Activated CD4-positive, alpha-beta T cell treated with anti-CD3 and anti-CD28 coated beads, Interleukin-2, amount 10 ng/mL, durations not matched to agents 7 days and 5 days (primary cell): ENCODE data around the gene AGK. TPM values are rescaled to one million over a fixed set of nuclear protein-coding genes. Genes with fewer than 3 reads are reported as not detected.

Experiments used
- CTCF ChIA-PET: fragments of 350-600 bp; sonication (Branson Sonifier 250); formaldehyde crosslinking; loops from one replicate; lab custom pipeline; 2021; ENCODE audit warnings: antibody characterized with exemption; lab: Charles Lee
- POLR2A ChIA-PET: fragments of 350-600 bp; sonication (Branson Sonifier 250); formaldehyde crosslinking; loops from one replicate; lab custom pipeline; 2021; ENCODE audit warnings: antibody characterized with exemption; lab: Charles Lee
- DNase-seq: peaks from one replicate; pipeline ENCODE4 v3.0.0-alpha.2; 2020
- H3K27ac Mint-ChIP-seq: one replicate; pipeline ENCODE4 v1.8.0; 2021; ENCODE audit warnings: mild to moderate bottlenecking, moderate library complexity, mixed read lengths
- H3K27me3 Mint-ChIP-seq: one replicate; pipeline ENCODE4 v1.8.0; 2021; ENCODE audit warnings: mixed read lengths
- H3K36me3 Mint-ChIP-seq: one replicate; pipeline ENCODE4 v1.8.0; 2021; ENCODE audit warnings: low read depth, mixed read lengths
- H3K4me1 Mint-ChIP-seq: one replicate; pipeline ENCODE4 v1.8.0; 2021; ENCODE audit warnings: mixed read lengths
- H3K4me3 Mint-ChIP-seq: one replicate; pipeline ENCODE4 v1.8.0; 2021; ENCODE audit warnings: mild to moderate bottlenecking, moderate library complexity, mixed read lengths
- H3K9me3 Mint-ChIP-seq: one replicate; pipeline ENCODE4 v1.8.0; 2021; ENCODE audit warnings: mixed read lengths
- total RNA-seq, 2 experiments: library from RNA; stranded (reverse); gene quantifications; one replicate each; pipeline ENCODE4 v1.2.3, GENCODE V29; 2021

AGK gene
- 10 to 100 TPM; 40.7 to 42.5 TPM for total RNA-seq

DNA sequence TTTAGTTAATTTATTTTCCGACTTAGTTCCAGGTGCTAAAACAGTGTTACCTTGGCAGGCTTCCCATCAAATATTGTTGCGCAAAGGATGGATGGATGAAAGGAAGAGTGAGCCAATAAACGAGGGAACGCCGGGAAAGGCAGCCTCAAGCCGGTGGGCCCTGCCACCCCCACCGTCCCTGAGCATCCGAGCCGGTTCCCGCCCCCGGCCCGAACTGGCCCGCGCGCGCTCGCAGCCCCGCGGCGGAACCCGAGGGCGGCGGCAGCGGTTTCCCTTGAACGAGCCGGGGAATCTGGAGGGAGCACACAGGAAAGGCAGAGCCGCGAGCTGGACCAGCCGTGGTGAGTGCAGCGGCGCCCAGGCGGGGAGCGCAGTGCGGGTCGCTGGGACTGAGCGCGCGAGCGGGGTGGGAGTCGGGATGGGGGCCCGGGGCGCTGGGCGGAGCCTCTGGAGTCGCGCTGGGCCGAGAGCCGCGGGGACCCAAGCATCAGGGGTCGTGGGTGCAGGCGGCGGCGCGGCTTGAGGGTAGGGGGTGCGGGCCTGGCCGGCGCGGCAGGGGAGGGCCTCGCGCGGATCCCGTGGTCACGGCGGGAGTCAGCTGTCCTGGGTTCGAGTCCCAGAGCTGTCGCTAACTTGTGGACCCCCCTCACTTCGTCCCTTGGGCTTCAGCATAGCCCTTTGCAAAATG is at the start of gene AGK:
TSS of gene AGK (plus strand) at position 317 of the 688 bp plus-strand sequence. CDS start 4,057 bp downstream, outside the sequence.
- H3K9me3 Mint-ChIP-seq, result no peaks in the 10 kb centered on the region
- DNase-seq, result peak; percentile 81
- peak within 1 kb of the TSS; percentile 94 for H3K27ac Mint-ChIP-seq
- peaks cover 36% of the 10 kb centered on the region for H3K4me1 Mint-ChIP-seq
- ChIA-PET POLR2A (no interaction called here), CTCF (interaction anchor here (1.2 to 2.0 kb wide), 2 partner anchors 8 to 10 kb away, joined by 4 to 7 read pairs; no protein-coding TSS in a partner anchor)
- H3K36me3 Mint-ChIP-seq, result peaks cover 28% of the 10 kb centered on the region
- peak within 1 kb of the TSS; percentile 90 for H3K4me3 Mint-ChIP-seq
- no peaks in the 10 kb centered on the region for H3K27me3 Mint-ChIP-seq

- no peak for DNase-seq
- Mint-ChIP-seq H3K27ac (no peak overlapping the region), H3K27me3 (peaks cover 24% of the 10 kb centered on the region), H3K4me3 (no peak overlapping the region), H3K9me3 (no peaks in the 10 kb centered on the region), H3K4me1 (no peaks in the 10 kb centered on the region), H3K36me3 (no peaks in the 10 kb centered on the region)
- POLR2A ChIA-PET, result no interaction called here
- CTCF ChIA-PET, result no interaction called here
These were observed 49.8 kb upstream of the AGK start for GRCh38 chr7:141501451-141501850.

- Mint-ChIP-seq H3K27ac (no peak overlapping the region), H3K27me3 (peaks cover 63% of the 10 kb centered on the region), H3K9me3 (peaks cover 9% of the 10 kb centered on the region), H3K4me3 (no peak overlapping the region), H3K36me3 (no peaks in the 10 kb centered on the region), H3K4me1 (peaks cover 15% of the 10 kb centered on the region)
- POLR2A ChIA-PET, result no interaction called here
- CTCF ChIA-PET, result no interaction called here
- DNase-seq, result no peak
These were observed 39.9 kb upstream of the AGK start for GRCh38 chr7:141511316-141511675.

GRCh38 chr7:141511676-141512396 is 39.4 kb upstream of the AGK start:
- POLR2A ChIA-PET, result no interaction called here
- CTCF ChIA-PET, result no interaction called here
- Mint-ChIP-seq H3K4me3 (peak overlapping the region; percentile 19), H3K36me3 (no peaks in the 10 kb centered on the region), H3K27me3 (peaks cover 64% of the 10 kb centered on the region), H3K4me1 (peaks cover 15% of the 10 kb centered on the region), H3K27ac (no peak overlapping the region), H3K9me3 (peaks cover 9% of the 10 kb centered on the region)
- DNase-seq, result no peak

DNA sequence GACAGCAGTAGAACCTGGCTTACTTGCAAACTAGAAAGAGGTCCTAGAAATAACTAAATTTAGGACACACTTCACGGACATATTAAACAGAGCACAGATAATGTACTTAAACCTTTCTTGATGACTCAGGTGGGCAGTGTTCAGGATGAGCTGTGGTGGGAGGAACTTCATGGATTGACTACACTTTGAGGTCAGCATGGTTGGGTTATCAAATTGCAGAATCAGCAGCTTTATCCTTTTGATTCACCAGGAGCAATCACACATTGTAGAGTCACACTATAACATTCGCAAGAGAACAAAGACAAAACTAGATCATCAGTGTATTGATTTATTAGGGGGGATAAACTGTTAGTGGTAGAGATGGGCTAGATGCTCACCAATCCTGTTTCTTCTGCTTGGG is 38.6 kb upstream of the AGK start:
- Mint-ChIP-seq H3K27ac (no peak overlapping the region), H3K4me3 (peak overlapping the region; percentile 19), H3K27me3 (peaks cover 64% of the 10 kb centered on the region), H3K36me3 (no peaks in the 10 kb centered on the region), H3K9me3 (peaks cover 9% of the 10 kb centered on the region), H3K4me1 (peaks cover 15% of the 10 kb centered on the region)
- POLR2A ChIA-PET, result no interaction called here
- no peak for DNase-seq
- CTCF ChIA-PET, result no interaction called here

DNA sequence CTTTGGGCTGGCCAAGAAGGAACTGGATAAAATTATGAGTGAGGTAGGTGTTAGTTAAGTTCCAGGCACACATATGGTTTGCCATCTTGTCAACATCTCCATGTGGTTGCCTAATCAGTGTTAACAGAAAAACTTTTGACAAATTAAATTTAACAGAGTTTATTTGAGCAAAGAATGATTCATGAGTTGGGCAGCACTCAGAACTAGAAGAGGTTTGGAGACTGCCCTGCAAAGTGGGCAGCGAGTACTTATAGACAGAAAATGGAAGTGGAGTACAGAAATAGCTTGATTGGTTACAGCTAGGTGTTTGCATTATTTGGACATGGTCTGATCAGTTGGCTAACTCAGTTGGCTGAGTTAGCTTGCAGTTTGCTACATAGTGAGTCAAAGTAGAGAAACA is 37.5 kb upstream of the AGK start:
- peaks cover 9% of the 10 kb centered on the region for H3K9me3 Mint-ChIP-seq
- no peak for DNase-seq
- peaks cover 15% of the 10 kb centered on the region for H3K4me1 Mint-ChIP-seq
- H3K36me3 Mint-ChIP-seq, result no peaks in the 10 kb centered on the region
- H3K27me3 Mint-ChIP-seq, result peaks cover 57% of the 10 kb centered on the region
- no peak overlapping the region for H3K4me3 Mint-ChIP-seq
- ChIA-PET CTCF (interaction anchor here (1.1 kb wide), 1 partner anchor 15 kb away, joined by 3 read pairs; no protein-coding TSS in a partner anchor), POLR2A (no interaction called here)
- no peak overlapping the region for H3K27ac Mint-ChIP-seq

GRCh38 chr7:141515941-141516340 is 35.3 kb upstream of the AGK start:
- H3K4me3 Mint-ChIP-seq, result no peak overlapping the region
- POLR2A ChIA-PET, result no interaction called here
- H3K9me3 Mint-ChIP-seq, result peaks cover 9% of the 10 kb centered on the region
- no peaks in the 10 kb centered on the region for H3K36me3 Mint-ChIP-seq
- H3K4me1 Mint-ChIP-seq, result peaks cover 13% of the 10 kb centered on the region
- H3K27ac Mint-ChIP-seq, result no peak overlapping the region
- CTCF ChIA-PET, result interaction anchor here (1.0 kb wide), 1 partner anchor 25 kb away, joined by 3 read pairs; no protein-coding TSS in a partner anchor
- H3K27me3 Mint-ChIP-seq, result peaks cover 42% of the 10 kb centered on the region
- DNase-seq, result no peak

- Mint-ChIP-seq H3K27ac (no peak overlapping the region), H3K4me3 (no peak overlapping the region), H3K9me3 (no peaks in the 10 kb centered on the region), H3K36me3 (no peaks in the 10 kb centered on the region), H3K27me3 (peaks cover 6% of the 10 kb centered on the region), H3K4me1 (no peaks in the 10 kb centered on the region)
- ChIA-PET CTCF (interaction anchor here (1.2 kb wide), 1 partner anchor 10 kb away, joined by 4 read pairs; no protein-coding TSS in a partner anchor), POLR2A (no interaction called here)
- no peak for DNase-seq
These were observed 31.6 kb upstream of the AGK start for GRCh38 chr7:141519623-141520022.

- H3K4me1 Mint-ChIP-seq, result no peaks in the 10 kb centered on the region
- no peak for DNase-seq
- CTCF ChIA-PET, result interaction anchor here (1.3 kb wide), 1 partner anchor 11 kb away, joined by 3 read pairs; no protein-coding TSS in a partner anchor
- no peaks in the 10 kb centered on the region for H3K9me3 Mint-ChIP-seq
- no peak overlapping the region for H3K4me3 Mint-ChIP-seq
- POLR2A ChIA-PET, result no interaction called here
- no peaks in the 10 kb centered on the region for H3K36me3 Mint-ChIP-seq
- H3K27ac Mint-ChIP-seq, result no peak overlapping the region
- peaks cover 6% of the 10 kb centered on the region for H3K27me3 Mint-ChIP-seq
These were observed 28.4 kb upstream of the AGK start for GRCh38 chr7:141522657-141523342.

DNA sequence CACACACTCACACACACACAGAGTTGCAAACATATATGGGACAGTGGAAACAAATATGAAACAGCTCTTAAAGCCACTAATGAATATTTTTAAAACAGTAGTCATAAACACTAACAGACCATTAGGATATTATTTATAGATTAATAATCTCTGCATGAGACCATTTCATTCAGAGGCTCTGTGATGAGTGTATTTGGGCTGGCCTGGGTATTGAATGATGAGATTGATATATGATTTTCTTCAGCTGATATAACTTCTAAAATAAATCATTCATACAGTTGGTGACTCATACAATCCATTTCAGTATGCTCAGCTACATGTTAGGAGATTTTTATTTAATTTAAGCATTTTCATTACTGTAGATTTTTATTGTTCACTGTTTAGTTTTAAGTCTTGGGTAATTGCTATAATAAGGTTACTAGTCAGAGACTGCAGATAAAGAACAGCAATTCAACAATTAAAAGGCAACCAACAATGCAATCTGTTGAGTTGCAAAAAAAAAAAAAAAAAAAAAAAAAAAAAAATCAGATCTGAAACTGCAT is 25.2 kb upstream of the AGK start:
- Mint-ChIP-seq H3K27ac (no peak overlapping the region), H3K27me3 (peaks cover 25% of the 10 kb centered on the region), H3K36me3 (no peaks in the 10 kb centered on the region), H3K9me3 (no peaks in the 10 kb centered on the region), H3K4me3 (no peak overlapping the region), H3K4me1 (no peaks in the 10 kb centered on the region)
- DNase-seq, result no peak
- POLR2A ChIA-PET, result no interaction called here
- CTCF ChIA-PET, result no interaction called here

DNA sequence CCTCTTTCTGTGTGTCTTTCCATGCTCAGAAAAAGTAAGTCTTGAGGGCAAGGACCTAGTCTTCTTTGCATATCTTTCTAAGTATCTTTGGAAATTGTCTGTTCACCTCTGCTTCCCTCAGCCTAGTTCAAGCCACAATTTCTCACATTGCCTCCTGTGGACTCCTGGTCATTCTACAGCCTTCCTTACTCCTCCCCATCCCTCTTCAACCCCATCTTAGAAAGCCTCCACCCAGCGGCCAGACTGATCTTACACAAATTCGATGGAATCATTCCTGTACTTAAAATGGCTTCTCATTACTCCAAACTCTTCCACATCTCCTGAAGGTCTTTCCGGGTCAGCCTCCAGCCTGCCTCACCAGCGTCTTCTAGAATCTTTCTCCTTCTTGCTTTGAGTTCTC is 24.1 kb upstream of the AGK start:
- Mint-ChIP-seq H3K27me3 (peaks cover 27% of the 10 kb centered on the region), H3K27ac (no peak overlapping the region), H3K4me3 (no peak overlapping the region), H3K36me3 (no peaks in the 10 kb centered on the region), H3K4me1 (no peaks in the 10 kb centered on the region), H3K9me3 (no peaks in the 10 kb centered on the region)
- DNase-seq, result no peak
- CTCF ChIA-PET, result no interaction called here
- POLR2A ChIA-PET, result no interaction called here

DNA sequence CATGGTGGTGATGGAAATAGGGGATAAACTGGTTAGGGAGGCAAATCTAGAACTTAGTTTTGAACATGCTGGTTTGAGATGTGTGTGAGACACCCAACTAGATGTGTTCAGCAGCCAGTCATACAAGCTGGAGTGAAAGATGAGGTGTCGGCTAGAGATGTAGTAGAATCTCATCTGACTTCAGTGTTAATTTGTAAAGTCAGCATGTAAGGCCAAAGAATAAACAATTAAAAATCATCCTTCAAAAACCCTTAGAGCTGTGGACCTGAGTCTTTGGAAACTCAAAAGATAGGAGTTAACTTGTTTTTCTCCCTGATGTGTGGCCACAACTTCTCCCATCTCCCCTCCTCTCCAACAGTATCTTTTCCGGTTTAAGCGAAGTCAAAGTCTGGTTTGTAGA is 22.8 kb upstream of the AGK start:
- H3K4me3 Mint-ChIP-seq, result no peak overlapping the region
- peaks cover 28% of the 10 kb centered on the region for H3K27me3 Mint-ChIP-seq
- H3K36me3 Mint-ChIP-seq, result no peaks in the 10 kb centered on the region
- ChIA-PET POLR2A (no interaction called here), CTCF (no interaction called here)
- no peaks in the 10 kb centered on the region for H3K9me3 Mint-ChIP-seq
- H3K4me1 Mint-ChIP-seq, result peaks cover 2% of the 10 kb centered on the region
- no peak overlapping the region for H3K27ac Mint-ChIP-seq
- no peak for DNase-seq
